SK-MEL-5 (cell line): ENCODE data around the gene MYH15. TPM values are rescaled to one million over a fixed set of nuclear protein-coding genes. Genes with fewer than 3 reads are reported as not detected.

Experiments used
- DNase-seq: peaks from one replicate; pipeline ENCODE4 v3.0.0-alpha.2; 2016; ENCODE audit warnings: low read depth, low spot score
- in situ Hi-C: cut with HindIII; loops from 2 replicates; pipeline ENCODE4 v1.10.0; 2016; ENCODE audit warnings: low sequenced_read_pairs, high pct_unique_total_duplicates, low pct_unique_long_range_greater_than_20kb
- total RNA-seq: library from RNA; depleted of rRNA; stranded (reverse); fragments of >200 nt; shearing (Covaris generic); gene quantifications from 2 replicates; pipeline ENCODE4 v1.2.3, GENCODE V29; 2014

The MYH15 gene
- total RNA-seq, 1 experiment from 2014 or later, result not detected

DNA sequence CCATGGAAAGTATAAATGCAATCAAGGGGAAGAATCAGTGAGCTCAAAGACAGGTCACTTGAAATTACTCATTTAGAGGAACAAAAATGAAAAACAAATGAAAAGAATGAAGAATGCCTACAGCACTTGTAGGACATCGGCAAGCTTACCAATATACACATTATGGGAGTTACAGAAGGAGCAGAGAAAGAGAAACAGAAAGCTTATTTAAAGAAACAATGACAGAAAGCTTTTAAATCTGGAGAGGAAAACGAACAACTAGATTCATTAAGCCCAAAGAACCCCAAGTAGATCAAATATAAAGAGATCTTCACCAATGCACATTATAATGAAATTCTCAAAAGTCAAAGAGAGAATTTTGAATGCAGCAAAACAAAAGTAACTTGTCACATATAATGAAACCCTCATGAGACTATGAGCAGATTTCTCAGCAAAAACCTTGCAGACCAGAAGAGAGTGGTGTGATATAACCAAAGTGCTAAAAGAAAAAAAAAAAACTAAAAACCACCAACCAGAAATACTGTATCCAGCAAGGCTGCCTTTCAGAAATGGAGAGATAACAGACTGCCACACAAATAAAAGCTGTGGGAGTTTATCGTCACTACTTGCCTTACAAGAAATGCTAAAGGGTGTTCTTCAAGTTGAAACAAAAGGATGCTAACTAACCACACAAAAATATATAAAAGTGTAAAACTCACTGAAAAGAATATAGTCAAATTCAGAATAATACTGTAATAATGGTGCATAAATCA, 63.1 kb downstream of the MYH15 start:
- no peak for DNase-seq
- in situ Hi-C loops, result no loop called here

DNA sequence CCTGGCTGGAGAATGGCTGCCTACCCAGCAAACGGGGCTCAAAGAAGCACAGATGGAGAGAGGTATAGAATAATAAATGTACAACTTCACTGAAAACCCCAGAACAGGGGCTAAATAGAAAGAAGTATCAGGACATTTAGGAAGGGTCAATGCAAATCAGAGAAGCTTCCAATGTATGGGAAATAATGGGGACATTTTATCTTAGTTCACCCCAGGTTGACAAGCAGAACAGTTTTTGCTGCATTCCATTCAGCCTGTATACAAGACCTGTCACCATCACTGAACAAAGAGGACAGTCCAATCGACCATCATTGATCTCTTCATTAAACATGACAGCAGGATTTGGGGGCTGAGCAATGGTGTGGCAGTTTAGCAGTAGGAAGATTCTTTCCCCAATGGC, 68.1 kb downstream of the MYH15 start:
- no peak for DNase-seq
- in situ Hi-C loops, result no loop called here

- in situ Hi-C loops, result no loop called here
- no peak for DNase-seq
Observed at GRCh38 chr3:108441518-108441917, 68.9 kb downstream of the MYH15 start.

GRCh38 chr3:108441071-108441507, 69.3 kb downstream of the MYH15 start:
- in situ Hi-C loops, result no loop called here
- no peak for DNase-seq

GRCh38 chr3:108438542-108438941, 71.9 kb downstream of the MYH15 start:
- DNase-seq, result no peak
- in situ Hi-C loops, result no loop called here

DNA sequence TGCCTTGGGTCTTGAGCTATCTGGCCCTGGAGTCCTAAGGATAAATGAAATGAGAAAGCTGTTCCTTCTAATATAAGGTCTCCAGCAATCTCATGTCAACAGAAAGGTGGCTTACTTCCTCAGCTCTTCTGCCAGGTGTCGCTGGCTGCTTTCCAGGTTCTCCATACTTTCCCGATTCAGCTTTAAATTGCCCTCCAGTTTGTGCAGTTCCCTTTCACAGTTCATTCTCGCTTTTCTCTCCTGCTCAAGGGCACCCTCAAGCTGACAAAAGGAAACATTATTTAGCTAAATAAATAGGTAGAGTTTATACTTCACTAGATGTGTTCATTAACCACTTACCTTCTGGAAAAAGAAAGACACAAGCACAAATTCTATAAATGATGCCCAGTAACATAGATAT, 73.0 kb downstream of the MYH15 start:
- DNase-seq, result no peak
- in situ Hi-C loops, result no loop called here

DNA sequence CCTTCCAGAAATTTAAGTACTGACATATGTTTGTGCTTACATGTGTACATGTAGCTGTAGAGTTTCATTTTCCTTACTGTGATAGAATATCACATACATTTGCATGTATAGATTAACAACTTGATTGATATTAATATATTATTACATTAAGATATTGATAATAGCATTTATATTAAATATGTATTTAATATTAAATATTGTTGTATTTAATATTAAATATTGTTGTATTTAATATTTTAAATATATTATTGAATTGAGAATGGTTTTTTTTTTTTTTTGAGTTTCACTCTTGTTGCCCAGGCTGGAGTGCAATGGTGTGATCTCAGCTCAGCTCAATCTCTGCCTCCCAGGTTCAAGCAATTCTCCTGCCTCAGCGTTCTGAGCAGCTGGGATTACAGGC, 76.5 kb downstream of the MYH15 start:
- in situ Hi-C loops, result no loop called here
- DNase-seq, result no peak

DNA sequence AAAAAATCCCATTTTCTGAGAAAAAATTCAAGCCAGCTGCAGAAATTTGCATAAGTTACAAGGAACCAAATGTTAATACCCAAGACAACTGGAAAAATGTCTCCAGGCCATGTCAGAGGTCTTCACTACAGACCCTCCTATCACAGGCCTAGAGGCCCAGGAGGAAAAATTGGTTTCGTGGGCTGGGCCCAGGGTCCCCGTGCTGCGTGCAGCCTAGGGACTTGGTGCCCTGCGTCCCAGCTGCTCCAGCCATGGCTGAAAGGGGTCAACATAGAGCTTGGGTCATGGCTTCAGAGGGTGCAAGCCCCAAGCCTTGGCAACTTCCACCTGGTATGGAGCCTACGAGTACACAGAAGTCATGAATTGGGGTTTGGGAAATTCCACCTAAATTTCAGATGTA, 78.0 kb downstream of the MYH15 start:
- in situ Hi-C loops, result no loop called here
- no peak for DNase-seq

GRCh38 chr3:108430540-108430939, 79.9 kb downstream of the MYH15 start:
- in situ Hi-C loops, result no loop called here
- DNase-seq, result no peak

GRCh38 chr3:108428586-108428985, 81.8 kb downstream of the MYH15 start:
- no peak for DNase-seq
- in situ Hi-C loops, result no loop called here

DNA sequence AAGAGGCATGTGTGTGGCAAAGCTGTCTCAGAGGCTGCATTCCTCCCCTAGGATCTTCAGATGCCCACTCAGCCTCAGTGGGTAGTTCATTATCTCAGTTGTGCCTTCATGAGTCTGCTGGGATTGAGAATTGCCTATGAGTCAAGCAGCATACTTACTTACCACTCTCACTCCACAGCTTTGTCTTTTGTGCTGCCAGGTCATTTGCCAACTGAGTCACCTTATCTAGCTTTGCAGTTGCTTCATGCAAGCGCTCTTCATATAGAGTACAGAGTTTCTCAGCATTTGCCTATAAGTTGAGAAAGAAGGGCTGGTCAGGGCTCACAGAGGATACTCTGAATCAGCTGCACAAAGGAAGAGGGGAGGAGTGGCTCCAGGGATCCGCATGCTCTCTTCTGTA, 89.5 kb downstream of the MYH15 start:
- no peak for DNase-seq
- in situ Hi-C loops, result no loop called here

DNA sequence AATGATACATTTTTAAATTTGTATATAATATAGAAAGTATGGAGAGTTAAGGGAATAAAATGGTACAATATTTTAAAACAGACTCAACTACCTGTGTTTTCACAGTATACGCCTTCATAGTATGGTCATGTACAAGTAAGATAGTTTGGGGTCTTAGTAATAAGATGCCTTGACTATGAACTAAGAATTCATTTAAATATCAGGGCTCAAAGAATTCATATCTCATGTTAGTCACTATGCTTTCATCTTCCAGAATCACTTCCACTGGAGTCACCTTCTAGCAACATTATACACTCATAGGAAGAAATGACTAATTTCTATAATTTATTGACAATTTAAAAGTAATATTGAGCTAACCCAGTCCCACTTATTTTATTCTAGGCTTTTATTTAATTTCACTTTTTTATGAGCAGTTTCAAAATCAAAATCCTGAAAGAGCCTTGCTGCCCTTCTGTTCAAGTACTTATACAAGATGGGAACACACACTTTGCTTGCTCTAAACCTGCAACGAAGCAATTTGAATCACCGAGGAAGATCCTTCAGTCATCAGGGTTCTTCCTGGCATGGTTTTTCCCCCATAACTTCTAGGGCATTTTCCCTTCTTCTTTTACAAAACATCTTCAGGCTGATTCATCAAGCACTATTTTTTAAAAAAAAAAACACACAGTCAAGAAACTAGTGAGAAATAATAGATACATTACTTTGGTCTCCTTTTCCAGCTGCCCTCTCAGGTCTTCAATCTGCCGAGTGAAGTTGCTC, 94.1 kb downstream of the MYH15 start:
- no peak for DNase-seq
- in situ Hi-C loops, result no loop called here

DNA sequence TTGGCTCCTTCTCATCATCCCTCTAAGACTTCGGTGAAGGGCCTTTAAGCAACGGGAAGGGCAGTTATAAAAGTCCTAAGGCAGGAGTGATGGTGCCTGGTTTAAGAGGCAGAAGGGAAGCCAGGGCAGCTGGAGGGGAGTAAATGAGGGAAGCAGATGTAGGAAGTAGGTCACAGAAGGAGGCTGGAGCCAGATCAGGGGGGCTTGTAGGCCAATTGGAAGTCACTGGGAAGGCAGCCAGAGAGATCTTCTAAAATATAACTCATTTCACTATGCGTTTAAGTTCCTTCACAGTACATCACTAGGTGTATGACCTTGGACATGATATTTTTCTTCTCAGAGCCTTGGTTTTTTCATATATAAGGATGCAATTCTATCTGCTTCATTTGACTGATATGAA, 94.7 kb downstream of the MYH15 start:
- no peak for DNase-seq
- in situ Hi-C loops, result no loop called here

GRCh38 chr3:108414007-108414406, 96.4 kb downstream of the MYH15 start:
- DNase-seq, result no peak
- in situ Hi-C loops, result no loop called here

DNA sequence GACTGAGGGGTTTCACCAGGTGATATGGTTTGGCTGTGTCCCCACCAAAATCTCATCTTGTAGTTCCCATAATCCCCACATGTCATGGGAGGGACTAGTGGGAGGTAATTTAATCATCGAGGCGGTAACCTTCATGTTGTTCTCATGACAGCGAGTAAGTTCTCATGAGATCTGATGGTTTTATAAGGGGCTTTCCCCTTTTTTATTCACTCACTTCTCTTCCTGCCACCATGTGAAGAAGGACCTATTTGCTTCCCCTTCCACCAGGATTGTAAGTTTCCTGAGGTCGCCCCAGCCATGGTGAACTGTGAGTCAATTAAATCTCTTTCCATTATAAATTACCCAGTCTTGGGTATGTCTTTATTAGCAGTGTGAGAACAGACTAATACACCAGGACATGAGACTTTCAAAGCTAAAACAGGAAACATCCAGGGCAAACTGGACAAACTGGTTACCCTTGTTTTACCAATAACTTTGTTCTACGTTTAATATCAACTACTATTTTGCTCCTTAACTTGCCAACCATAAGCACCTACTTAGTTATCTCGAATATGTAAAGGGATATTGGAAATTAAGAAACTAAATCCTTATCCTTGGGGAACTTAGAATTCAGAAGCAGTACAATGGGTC, 98.2 kb downstream of the MYH15 start:
- DNase-seq, result no peak
- in situ Hi-C loops, result no loop called here

DNA sequence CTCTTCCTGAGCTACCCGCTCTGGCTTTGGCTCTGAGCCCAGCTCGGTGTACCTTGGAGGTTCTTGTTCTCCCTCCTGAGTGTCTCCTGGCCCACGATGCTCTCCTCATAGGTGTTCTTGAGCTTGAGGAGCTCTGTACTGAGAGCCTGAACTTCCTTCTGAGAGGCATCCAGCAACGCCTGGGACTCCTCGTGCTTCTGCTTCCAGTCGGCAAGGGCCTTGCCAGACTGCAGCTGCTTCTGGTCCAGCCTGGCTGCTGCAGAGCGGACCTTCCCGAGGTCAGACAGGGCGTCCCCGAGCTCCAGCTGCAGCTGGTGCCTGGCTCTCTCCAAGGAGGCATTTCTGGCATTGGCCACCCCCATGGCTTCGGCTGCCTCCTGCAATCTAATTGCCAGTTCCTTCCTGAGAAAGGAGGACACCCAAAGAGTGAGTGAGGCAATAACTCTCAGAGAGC, 99.8 kb downstream of the MYH15 start:
- in situ Hi-C loops, result no loop called here
- DNase-seq, result no peak

- DNase-seq, result no peak
- in situ Hi-C loops, result no loop called here
Observed at GRCh38 chr3:108409800-108410178, 100.6 kb downstream of the MYH15 start.

DNA sequence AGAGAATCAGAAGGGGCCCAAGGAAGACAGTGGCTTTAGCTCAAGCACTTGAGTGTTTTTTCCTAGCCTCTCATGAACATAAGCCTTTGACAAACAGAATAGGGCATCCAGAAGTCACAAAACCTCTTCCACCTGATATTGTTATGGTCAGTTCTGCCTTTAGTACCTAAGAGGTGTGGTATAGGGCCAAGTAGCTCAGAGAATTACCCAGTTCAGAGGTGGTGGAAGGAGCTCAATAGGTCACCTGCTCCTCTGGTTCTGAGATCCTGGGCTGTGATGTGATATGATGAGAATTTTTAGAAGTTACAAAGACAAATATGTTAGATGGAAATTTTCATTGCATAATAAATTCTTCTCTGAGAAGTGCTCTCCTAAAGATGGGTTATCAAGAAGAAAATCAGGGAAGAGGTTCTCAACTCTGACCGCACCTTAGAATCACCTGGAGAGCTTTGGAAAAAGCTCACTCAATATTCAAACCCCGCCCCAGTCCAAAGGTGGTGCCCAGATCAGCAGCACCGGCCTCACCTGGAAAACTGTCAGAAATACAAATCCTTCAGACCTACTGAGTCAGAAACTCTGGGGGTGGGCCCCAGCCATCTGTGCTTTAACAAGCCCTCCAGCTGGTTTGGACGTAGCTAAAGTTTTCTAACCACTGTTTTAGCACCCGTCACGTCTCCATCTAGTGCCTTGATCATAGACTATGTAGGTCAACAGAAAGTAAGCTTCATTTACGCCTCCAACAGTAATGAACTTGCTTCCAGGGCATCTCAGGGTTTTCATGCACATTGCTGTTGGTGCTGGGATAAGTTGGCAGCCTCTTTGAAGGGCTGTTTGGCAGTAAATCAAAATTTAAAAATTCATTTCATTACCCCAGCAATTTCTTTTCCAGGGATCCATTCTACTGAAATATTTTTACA, 101.3 kb downstream of the MYH15 start:
- in situ Hi-C loops, result no loop called here
- DNase-seq, result no peak
